Neural crest cell (in vitro differentiated cells): ENCODE data around the gene SFXN1. TPM values are rescaled to one million over a fixed set of nuclear protein-coding genes. Genes with fewer than 3 reads are reported as not detected.

Experiments
- DNase-seq: peaks from one replicate; pipeline ENCODE4 v3.0.0; 2021; ENCODE audit warnings: low read depth, mixed read lengths, low spot score
- H3K27ac Mint-ChIP-seq: one replicate; pipeline ENCODE4 v1.8.0; 2021; ENCODE audit warnings: mild to moderate bottlenecking, mixed read lengths; ENCODE audit not compliant: unreplicated experiment
- H3K27me3 Mint-ChIP-seq: 2 replicates; pipeline ENCODE4 v1.8.0; 2021; ENCODE audit warnings: low read depth, mild to moderate bottlenecking, mixed read lengths
- H3K36me3 Mint-ChIP-seq: 2 replicates; pipeline ENCODE4 v1.8.0; 2021; ENCODE audit warnings: low read depth, mild to moderate bottlenecking, mixed read lengths
- H3K4me1 Mint-ChIP-seq: 2 replicates; pipeline ENCODE4 v1.8.0; 2021; ENCODE audit warnings: mixed read lengths
- H3K4me3 Mint-ChIP-seq: one replicate; pipeline ENCODE4 v1.8.0; 2021; ENCODE audit warnings: mild to moderate bottlenecking, mixed read lengths
- H3K9me3 Mint-ChIP-seq: 2 replicates; pipeline ENCODE4 v1.8.0; 2021; ENCODE audit warnings: mixed read lengths
- total RNA-seq: library from RNA; stranded (reverse); gene quantifications from 2 replicates; pipeline ENCODE4 v1.2.1, GENCODE V29; 2021
- TF ChIP-seq, protein P1 (sequence below): fragments of 200-600 bp; sonication (generic); conservative IDR thresholded peaks from 2 replicates; pipeline ENCODE4 v1.5.0; 2021; ENCODE audit warnings: antibody characterized with exemption, mild to moderate bottlenecking

SFXN1 gene
- total RNA-seq, 1 donor from 2014 or later: 103 TPM

DNA sequence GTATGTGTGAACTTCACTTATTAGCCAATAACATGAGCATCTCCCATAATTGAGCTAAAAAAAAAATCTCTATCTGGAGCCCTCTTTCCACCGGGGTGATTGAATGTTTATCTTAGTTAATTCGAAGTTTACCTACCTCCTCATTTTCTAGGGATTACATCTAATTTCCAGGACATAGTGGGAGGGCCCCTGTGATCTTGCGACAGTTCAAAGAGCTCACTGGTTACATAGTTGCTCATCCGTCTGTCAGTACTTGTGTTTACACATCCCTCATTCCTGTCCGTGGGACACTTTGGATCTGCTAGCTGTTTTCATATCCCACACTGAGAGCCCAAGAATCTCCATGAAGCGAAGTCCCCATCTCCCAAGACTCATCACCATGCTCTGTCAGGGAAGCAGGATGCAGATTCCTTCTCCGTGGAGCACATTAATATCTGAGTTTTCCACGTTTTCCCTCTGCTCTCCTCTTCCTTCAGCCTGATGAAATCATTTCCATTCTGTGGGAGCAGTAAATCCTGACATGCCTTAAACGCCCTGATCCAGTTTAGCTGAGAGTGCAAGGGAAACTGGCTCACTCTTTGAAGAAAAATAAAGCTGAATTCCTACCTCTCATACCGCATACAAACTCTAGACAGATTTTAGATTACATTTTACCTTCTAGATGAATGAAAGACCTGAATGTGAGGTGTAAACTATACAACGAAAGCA is 10.2 kb upstream of the SFXN1 start:
- Mint-ChIP-seq H3K4me3 (no peak overlapping the region), H3K36me3 (no peaks in the 10 kb centered on the region), H3K27ac (no peak overlapping the region), H3K27me3 (peaks cover 53% of the 10 kb centered on the region), H3K4me1 (peaks cover 14% of the 10 kb centered on the region), H3K9me3 (no peaks in the 10 kb centered on the region)
- no peak for DNase-seq
- TF ChIP-seq, protein P1, sequence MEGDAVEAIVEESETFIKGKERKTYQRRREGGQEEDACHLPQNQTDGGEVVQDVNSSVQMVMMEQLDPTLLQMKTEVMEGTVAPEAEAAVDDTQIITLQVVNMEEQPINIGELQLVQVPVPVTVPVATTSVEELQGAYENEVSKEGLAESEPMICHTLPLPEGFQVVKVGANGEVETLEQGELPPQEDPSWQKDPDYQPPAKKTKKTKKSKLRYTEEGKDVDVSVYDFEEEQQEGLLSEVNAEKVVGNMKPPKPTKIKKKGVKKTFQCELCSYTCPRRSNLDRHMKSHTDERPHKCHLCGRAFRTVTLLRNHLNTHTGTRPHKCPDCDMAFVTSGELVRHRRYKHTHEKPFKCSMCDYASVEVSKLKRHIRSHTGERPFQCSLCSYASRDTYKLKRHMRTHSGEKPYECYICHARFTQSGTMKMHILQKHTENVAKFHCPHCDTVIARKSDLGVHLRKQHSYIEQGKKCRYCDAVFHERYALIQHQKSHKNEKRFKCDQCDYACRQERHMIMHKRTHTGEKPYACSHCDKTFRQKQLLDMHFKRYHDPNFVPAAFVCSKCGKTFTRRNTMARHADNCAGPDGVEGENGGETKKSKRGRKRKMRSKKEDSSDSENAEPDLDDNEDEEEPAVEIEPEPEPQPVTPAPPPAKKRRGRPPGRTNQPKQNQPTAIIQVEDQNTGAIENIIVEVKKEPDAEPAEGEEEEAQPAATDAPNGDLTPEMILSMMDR: no peak

DNA sequence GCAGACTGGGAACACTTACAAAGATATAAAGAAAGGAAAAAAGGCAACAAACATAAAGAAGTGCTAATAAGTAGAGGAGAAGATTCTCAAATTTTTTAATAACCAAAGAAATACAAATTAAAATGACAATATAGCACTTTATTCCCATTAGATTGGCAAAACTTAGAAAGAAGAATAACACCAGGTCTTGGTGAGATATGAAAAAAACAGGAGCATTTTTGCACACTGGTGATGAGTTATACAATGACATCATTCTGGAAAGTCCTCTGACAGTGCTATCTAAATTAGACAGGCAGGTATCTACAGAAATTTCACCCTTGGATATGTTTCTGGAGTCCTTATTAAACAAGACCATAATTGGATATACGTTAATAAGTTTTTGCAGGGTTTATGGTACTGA is 9.5 kb upstream of the SFXN1 start:
- Mint-ChIP-seq H3K27me3 (peaks cover 52% of the 10 kb centered on the region), H3K36me3 (no peaks in the 10 kb centered on the region), H3K4me1 (peaks cover 14% of the 10 kb centered on the region), H3K9me3 (no peaks in the 10 kb centered on the region), H3K27ac (no peak overlapping the region), H3K4me3 (no peak overlapping the region)
- no peak for DNase-seq
- TF ChIP-seq, protein P1: no peak

DNA sequence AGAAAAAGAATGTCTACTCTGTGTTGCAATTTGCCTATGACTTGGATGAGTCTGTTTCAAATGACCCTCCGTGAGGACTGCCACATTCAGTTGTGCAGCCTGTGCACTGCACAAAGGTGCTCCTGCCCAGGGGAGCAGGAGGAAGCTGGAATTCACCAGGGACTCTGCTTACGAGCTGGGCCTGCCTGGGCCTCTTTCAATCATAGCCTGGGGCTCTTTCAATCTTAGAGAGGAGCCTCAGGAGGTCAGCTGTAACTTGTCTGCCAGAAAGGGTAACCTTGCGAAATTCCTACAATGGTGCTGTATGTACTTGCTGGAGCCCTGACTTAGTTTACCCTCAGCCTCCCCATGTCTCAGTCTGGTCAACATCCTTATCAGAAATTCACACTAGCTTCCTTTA is 8.4 kb upstream of the SFXN1 start:
- no peaks in the 10 kb centered on the region for H3K9me3 Mint-ChIP-seq
- H3K27ac Mint-ChIP-seq: no peak overlapping the region
- H3K4me1 Mint-ChIP-seq: peaks cover 10% of the 10 kb centered on the region
- peaks cover 56% of the 10 kb centered on the region for H3K27me3 Mint-ChIP-seq
- H3K4me3 Mint-ChIP-seq: no peak overlapping the region
- no peaks in the 10 kb centered on the region for H3K36me3 Mint-ChIP-seq
- no peak for DNase-seq
- TF ChIP-seq, protein P1: no peak

DNA sequence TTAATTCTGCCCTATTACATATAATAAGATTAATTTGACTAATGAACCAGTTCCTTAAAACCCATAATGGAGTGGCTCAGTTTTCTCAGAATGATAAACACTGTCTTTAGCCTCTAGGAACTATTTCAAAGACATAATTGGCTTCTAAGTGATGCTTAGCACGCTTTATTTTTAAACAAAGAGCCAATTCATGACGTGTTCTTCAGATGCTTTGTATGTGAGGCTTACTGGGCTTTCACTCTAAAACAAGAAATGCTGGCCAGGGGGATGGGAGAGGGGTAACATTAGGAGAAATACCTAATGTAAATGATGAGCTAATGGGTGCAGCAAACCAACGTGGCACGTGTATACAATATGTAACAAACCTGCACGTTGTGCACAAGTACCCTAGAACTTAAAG is 7.6 kb upstream of the SFXN1 start:
- Mint-ChIP-seq H3K4me1 (peaks cover 10% of the 10 kb centered on the region), H3K4me3 (no peak overlapping the region)
- DNase-seq: no peak

DNA sequence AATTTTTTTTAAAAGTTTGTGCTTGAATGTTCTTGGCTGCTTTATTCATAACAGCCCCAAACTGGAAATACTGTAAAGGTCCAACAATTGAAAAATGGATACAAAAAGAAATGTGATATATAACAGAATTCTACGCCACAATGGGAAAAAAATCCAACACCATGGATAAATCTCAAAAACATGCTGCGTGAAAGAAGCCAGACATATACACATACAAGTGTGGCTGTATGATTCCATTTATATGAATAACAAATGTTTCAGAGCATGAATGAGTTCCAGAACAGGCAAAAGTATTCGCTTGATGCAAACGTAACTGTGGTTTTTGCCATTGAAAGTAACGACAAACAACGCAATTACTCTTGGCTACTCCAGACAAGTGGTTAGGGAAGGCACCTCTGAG is 7.2 kb upstream of the SFXN1 start:
- Mint-ChIP-seq H3K27me3 (peaks cover 54% of the 10 kb centered on the region), H3K4me3 (no peak overlapping the region), H3K4me1 (peaks cover 10% of the 10 kb centered on the region), H3K27ac (no peak overlapping the region), H3K36me3 (no peaks in the 10 kb centered on the region), H3K9me3 (no peaks in the 10 kb centered on the region)
- no peak for DNase-seq
- TF ChIP-seq, protein P1: no peak

More for the DNA sequence above, 7.6 kb upstream of the SFXN1 start:
- Mint-ChIP-seq H3K9me3 (no peaks in the 10 kb centered on the region), H3K27ac (no peak overlapping the region), H3K36me3 (no peaks in the 10 kb centered on the region), H3K27me3 (peaks cover 56% of the 10 kb centered on the region)
- TF ChIP-seq, protein P1: no peak
